SW 1271 (cell line): ENCODE results near the gene ACTG2.
"Not testable (repeated sequence)": the region's sequence is repeated elsewhere in the genome, so short reads cannot be mapped to it uniquely, and the experiment has no call there.

Experiments used
- DNase-seq, 2 experiments: peaks; one replicate each; lab custom pipeline; 2025; lab: John Stamatoyannopoulos, UW

Gene ACTG2

DNA sequence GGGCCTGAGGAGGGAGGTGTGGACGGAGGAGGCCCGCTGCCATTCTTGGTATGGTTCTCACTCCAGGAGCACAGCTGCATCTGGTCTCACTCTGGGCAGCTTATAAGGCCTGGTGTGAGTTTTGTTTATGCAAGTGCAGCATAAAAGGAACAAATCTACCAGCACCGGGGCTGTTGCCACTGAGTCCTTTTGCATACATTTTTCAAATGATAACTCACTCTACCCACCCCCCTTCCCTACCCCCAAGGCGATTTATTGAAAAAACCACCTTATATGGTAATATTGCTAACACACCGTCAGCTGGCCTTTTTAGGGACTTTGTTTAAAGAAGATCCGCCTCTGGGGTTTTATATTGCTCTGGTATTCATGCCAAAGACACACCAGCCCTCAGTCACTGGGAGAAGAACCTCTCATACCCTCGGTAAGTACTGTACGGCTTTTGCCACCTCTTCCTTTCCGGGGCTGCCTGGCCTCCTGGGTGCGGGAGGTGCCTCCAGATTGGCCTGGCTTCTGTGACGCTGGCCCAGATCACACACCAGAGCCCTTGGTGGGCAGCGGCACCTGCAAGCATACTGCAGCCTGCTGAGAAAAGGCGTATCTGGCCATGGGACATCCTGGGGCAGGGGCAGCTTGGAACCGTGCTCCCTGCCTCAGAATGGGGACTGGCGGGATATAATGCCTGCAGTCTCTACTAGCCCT, at the start of gene ACTG2:
Gene ACTG2, plus strand, starts transcription at position 378 of the 699 bp plus-strand sequence. CDS start 8,304 bp downstream, outside the sequence.
- DNase-seq, result no peak

- no peak for DNase-seq
Measured at GRCh38 chr2:73844087-73844486, 48.7 kb upstream of the ACTG2 start.

GRCh38 chr2:73850009-73850408, 42.8 kb upstream of the ACTG2 start:
- DNase-seq, result no peak

GRCh38 chr2:73851274-73851673, 41.5 kb upstream of the ACTG2 start:
- peak in 1 of 2 experiments; percentile 17 for DNase-seq

DNA sequence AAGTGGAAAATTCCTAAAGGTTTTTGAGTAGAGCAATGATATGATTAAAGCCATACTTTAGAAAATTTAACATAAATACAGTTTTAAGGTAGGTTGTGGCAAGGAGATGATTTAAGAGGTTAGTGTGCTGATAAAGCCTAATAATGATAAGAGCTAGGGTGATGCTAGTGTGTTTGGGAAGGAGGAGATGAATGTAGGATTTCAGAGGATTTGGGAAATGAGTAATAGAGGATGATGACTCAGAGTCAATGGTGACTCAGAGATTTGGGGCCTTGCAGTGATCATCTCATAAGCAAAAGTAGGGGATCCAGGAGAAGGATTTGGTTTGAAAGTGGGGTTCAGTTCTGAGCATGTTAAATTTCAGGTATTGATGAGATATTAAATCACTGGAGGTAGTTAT, 40.8 kb upstream of the ACTG2 start:
- peak; percentile 23 to 77 for DNase-seq

DNA sequence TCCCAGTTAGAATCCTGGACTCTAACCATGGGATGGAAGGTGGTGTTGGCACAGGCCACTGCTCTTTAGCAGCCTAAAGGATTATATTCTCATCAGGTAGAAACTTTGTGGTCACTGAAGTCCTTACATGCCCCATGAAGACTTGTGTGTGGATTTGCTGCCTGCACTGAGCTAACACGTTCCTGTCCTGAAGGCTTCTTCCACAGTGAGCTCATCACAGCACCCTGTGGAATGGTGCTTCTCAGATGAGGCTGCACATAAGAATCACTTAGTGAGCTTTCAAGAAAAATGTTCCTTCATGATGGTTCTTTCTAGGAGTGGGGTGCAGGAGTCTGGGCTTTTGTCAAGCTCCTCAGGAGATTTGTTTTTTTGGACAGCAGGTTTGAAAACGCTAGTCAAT, 37.3 kb upstream of the ACTG2 start:
- DNase-seq, result no peak

DNA sequence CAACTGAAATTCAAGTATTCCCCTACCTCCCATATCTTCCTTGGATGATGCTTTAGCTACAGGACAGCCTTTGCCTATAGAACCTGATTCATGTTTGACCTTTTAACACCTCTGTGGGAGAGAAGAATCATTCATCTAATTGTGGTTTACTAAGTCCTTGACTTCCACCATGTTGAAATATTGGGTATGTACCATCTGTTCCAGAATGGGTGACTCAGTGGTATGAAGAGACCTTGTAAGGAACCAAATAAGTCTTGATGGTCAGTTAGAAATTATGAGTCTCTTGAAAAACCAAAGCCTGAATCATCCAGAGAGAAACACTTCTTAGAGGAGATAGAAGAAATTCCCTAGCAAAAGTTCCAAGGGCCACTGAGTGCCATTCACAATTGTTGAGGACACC, 36.6 kb upstream of the ACTG2 start:
- no peak for DNase-seq

DNA sequence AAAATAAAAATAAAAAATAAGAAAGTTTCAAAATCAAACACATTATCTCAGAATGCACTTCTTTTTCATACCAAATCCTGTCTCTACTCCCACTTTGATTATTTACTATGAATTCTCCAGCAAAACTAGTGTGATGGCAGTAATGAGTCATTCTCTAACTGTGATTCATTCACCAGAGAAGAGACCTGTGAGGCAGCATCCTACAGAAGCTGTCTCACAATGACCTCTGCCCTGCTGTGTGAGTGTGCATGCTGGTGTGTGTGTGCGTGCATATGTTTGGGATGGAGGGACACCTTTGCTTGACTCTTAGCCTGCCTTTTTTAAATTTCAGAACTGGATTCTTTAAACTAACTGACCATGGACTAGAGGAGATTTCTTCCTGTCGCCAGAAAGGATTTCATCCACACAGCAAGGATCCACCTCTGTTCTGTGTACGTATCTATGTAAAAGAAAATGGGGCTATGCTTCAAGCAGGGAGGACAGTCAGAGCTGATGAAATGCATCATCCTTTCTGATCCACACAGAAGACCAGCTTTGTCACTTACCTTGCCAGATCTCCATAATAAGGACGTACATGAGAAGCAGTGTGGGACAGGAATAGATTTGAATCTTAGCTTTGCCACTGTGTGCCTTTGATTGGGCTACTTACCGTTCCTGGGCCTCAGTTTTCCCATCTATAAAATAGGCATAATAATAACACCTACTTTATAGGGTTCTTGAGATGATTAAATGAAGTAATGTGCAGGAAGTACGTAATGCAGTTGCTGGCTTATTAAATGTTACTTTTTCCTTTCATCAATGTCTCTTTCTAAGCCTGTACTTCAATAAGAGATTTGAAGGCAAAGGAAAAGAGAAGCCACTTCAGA, 32.9 kb upstream of the ACTG2 start:
- peak; percentile 31 to 58 for DNase-seq

DNA sequence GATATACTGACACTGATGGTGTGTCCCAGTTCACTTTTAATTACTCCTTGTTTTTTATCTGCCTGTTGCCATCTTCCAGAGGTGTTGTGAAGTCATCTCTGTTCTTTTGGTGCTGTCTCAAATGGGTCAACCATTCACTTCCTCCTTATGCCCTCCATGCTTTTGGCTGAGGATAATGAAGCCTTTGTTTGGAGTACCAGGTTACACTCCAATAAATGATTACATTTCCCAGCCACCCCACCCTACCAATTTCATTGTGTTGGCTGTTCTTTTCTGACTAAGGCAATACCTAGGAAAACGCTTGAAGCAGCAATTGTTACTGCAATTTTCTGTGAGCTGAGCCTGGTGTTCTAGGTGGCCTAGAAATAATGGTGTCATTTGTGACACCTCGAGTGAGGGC, 29.8 kb upstream of the ACTG2 start:
- no peak for DNase-seq

DNA sequence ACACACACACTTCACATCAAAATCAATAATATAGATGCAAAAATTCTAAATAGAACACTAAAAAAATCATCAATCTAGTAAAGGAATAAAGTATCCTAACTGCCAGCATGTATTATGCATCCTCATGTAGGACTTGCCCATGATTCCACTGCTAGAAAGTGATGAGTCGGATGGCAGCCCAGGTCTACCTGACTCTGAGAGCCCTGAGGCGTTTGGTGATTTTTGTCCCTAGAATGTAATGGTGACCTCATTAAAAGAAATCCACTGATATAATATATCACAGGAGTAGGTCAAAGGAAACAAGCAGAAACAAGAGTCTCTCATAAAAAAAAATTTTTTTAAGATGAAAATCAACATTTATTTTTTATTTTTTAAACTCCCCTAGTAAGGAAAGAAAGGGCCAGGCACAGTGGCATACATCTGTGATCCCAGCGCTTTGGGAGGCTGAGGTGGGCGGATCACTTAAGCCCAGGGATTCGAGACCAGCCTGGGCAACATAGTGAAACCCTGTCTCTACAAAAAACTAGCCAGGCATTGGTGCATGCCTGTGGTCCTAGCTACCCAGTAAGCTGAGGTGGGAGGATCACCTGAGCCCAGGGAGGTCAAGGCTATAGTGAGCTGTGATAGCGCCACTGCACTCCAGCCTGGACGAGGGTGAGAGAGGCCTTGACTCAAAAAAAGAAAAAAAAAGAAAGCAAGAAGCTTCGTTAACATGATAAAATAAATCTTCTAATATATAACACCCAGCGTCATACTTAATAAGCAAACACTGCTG, 24.4 kb upstream of the ACTG2 start:
- DNase-seq, result no peak

- no peak for DNase-seq
Measured at GRCh38 chr2:73870084-73870483, 22.7 kb upstream of the ACTG2 start.

DNA sequence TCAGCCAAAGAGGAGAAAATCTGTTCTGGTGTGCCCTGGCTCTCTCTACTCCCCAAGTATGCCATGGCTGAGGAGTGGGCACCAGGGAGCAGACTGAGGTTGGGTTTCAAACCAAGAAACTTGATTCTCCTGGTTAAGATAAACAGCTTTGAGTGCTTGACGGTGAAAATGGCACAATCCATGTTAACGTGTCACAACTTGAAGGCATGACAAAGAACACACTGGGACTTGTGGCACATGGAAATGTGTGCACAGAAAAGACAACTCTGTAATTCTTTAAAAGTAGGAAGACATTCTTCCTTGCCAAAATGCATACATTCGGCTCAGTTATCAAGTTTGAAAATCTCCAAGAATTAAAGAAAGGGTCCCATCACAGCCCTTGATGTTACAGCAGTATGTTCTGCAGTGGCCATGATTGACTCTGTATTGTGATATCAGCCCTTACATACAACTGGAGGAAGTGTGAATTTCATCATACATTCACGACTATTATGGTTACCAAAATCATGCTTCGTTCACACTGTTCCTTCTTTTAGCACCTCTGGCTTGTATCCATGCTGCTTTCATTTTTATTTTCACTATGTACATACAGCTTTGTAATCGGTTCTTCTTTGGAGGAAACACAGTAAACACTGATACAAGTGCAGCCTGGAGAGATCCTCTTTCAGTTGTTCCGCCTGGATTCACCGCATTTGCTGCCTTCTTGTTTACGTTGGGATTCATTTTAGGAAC, 15.6 kb upstream of the ACTG2 start:
- DNase-seq, result no peak

- DNase-seq, result not testable (repeated sequence)
Measured at GRCh38 chr2:73877984-73878383, 14.8 kb upstream of the ACTG2 start.

DNA sequence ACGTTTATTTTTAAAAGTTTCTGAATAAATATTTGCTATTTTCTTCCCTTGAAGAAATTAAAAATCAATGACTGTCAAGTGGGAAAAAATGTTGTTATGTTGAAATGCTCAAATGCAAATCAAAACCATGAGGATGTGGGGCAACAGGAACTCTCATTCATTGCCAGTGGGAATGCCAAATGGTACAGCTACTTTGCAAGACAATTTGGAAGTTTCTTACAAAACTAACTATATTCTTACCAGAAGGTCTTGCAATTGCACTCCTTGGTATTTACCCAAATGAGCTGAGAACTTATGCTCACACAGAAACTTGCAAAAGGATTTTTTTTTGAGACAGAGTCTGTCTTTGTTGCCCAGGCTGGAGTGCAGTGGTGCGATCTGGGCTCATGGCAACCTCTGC, 7.4 kb upstream of the ACTG2 start:
- no peak for DNase-seq

- no peak for DNase-seq
Measured at GRCh38 chr2:73886357-73886756, 6.5 kb upstream of the ACTG2 start.

DNA sequence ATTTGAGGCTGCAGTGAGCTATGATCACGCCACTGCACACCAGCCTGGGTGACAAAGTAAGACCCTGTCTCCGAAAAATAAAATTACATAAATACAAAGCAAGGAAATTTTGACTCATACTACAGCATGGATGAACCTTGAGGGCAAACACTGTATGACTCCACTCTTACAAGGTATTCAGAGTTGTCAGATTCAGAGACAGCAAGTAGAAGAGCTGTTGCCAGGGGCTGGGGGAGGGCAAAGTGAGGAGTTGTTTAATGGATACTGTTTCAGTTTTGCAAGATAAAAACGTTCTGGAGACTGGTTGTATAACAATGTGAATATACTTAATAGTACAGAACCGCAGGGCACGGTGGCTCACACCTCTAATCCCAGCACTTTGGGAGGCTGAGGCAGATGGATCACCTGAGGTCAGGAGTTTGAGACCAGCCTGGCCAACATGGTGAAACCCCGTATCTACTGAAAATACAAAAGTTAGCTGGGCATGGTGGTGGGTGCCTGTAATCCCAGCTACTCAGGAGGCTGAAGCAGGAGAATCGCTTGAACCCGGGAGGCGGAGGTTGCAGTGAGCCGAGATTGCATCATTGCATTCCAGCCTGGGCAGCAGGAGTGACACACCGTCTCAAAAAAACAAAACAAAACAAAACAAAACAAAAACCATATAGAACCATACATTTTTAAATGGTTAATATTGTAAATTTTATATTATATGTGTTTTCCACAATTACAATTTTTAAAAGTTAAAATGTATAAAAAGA, 5.0 kb upstream of the ACTG2 start:
- DNase-seq, result not testable (repeated sequence)

DNA sequence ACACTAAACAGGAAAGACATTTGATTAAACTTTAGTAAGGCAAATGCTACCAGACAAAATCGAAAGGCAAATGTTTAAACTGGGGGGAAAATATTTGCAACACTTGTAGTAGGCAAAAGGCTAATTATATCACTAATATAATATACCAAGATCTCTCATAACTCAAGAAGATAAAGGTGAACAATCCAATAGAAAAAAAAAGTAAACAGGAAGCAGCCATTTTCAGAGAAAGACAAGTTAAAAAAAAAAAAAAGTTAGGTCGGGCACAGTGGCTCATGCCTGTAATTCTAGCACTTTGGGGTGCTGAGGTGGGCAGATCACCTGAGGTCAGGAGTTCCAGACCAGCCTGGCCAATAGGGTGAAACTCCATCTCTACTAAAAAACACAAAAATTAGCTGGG, 4.4 kb upstream of the ACTG2 start:
- DNase-seq, result no peak

- no peak for DNase-seq
Measured at GRCh38 chr2:73889206-73889605, 3.6 kb upstream of the ACTG2 start.

- no peak for DNase-seq
Measured at GRCh38 chr2:73890301-73891092, 2.3 kb upstream of the ACTG2 start.

DNA sequence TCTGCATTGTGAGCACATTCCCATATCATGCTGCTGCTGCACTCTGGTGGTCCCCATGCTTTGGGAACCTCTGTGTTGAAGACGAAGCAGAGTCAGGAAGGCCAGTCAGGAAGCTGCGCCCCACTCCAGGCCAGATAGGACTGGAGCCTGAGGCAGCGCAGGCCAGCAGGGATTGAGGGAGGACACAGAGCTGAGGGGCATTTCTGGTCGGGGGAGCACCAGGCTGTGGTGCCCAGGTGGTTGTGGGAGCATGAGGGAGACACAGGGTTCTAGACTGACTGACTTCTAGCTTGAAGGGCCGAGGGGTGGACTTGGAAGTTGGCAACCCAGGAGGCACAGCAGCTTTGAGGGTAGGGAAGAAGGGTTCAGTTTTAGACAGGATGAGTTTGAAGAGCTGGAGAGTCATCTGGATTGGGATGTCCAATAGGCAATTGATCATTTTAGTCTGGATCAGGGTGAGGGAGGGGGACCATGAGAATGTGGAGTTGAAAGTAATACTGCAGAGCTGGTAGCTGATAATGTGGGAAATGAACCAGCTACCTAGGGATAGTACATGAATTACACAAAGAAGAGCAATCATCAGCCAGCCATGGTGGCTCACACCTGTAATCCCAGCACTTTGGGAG, 1.4 kb upstream of the ACTG2 start:
- no peak for DNase-seq
